ENCODE results near the gene INTS11.

Gene INTS11

GRCh38 chr1:1303736-1304135 is 20.7 kb downstream of the INTS11 start (continued):
- TF ChIP-seq CREB5 (CRISPR knock-in tag; IDR thresholded peaks at IDR 0.05; ENCODE audit: low read depth): no peak

GRCh38 chr1:1302951-1303509 is 21.4 kb downstream of the INTS11 start:
- ATAC-seq: no peak
- no peak for TF ChIP-seq TCF4 (CRISPR knock-in tag; IDR thresholded peaks at IDR 0.05; ENCODE audit: borderline replicate concordance)
- TF ChIP-seq PATZ1 (CRISPR knock-in tag; IDR thresholded peaks at IDR 0.05; ENCODE audit: borderline replicate concordance): no peak
- no peak for TF ChIP-seq OSR1 (CRISPR knock-in tag; IDR thresholded peaks at IDR 0.05)
- no peak for TF ChIP-seq ISL1 (CRISPR knock-in tag; IDR thresholded peaks at IDR 0.05)
- TF ChIP-seq PPARA (CRISPR knock-in tag; IDR thresholded peaks at IDR 0.05; ENCODE audit: borderline replicate concordance): no peak

GRCh38 chr1:1302006-1302430 is 22.4 kb downstream of the INTS11 start:
- no peak for TF ChIP-seq RARB (CRISPR knock-in tag; IDR thresholded peaks at IDR 0.05)
- no peak for ATAC-seq

- no peak for ATAC-seq
- TF ChIP-seq OSR1 (CRISPR knock-in tag; IDR thresholded peaks at IDR 0.05) (no peak), PATZ1 (CRISPR knock-in tag; IDR thresholded peaks at IDR 0.05; ENCODE audit: borderline replicate concordance) (no peak), POU6F1 (CRISPR knock-in tag; IDR thresholded peaks at IDR 0.05; ENCODE audit: borderline replicate concordance, low read depth) (no peak), CSDC2 (CRISPR knock-in tag; IDR thresholded peaks at IDR 0.05) (no peak), ZFP3 (CRISPR knock-in tag; IDR thresholded peaks at IDR 0.05) (no peak), ZNF70 (CRISPR knock-in tag; IDR thresholded peaks at IDR 0.05) (no peak), RARB (CRISPR knock-in tag; IDR thresholded peaks at IDR 0.05) (no peak), GLIS3 (CRISPR knock-in tag; IDR thresholded peaks at IDR 0.05) (no peak), ISL1 (CRISPR knock-in tag; IDR thresholded peaks at IDR 0.05) (no peak), ESRRG (CRISPR knock-in tag; IDR thresholded peaks at IDR 0.05) (no peak), SNAI2 (CRISPR knock-in tag; IDR thresholded peaks at IDR 0.05) (no peak), ZNF8 (CRISPR knock-in tag; IDR thresholded peaks at IDR 0.05) (no peak), BACH2 (CRISPR knock-in tag; IDR thresholded peaks at IDR 0.05; ENCODE audit: borderline replicate concordance) (no peak), CSRNP3 (CRISPR knock-in tag; IDR thresholded peaks at IDR 0.05) (no peak), TCF4 (CRISPR knock-in tag; IDR thresholded peaks at IDR 0.05; ENCODE audit: borderline replicate concordance) (no peak), PPARA (CRISPR knock-in tag; IDR thresholded peaks at IDR 0.05; ENCODE audit: borderline replicate concordance) (no peak)
Measured at GRCh38 chr1:1300352-1300739, 24.1 kb downstream of the INTS11 start.

GRCh38 chr1:1299686-1300351 is 24.6 kb downstream of the INTS11 start:
- no peak for TF ChIP-seq ZFP30 (CRISPR knock-in tag; IDR thresholded peaks at IDR 0.05)
- no peak for TF ChIP-seq RARB (CRISPR knock-in tag; IDR thresholded peaks at IDR 0.05)
- TF ChIP-seq GLIS3 (CRISPR knock-in tag; IDR thresholded peaks at IDR 0.05): no peak
- no peak for ATAC-seq
